ENCODE measurements around the gene DSCAM.

DNA sequence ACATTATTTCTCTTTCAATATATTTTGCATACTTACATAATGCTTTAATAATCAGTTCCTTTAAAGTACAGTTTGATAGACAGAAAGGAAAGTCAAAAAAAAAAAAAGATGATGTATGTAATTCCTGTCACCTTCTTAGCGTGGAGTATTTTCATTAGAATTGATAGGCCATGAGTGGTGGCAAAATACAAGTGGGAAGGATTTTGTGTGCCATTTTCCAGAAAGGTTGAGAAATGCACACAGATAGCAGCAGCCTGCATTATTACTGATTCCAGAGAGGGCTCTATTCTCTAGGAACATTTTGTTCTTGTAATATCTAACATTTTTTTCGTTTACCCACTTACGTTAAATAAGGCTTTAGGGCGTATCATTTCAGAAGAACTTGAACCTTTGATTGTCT, 475.6 kb downstream of the DSCAM start:
- TF ChIP-seq, protein P1, sequence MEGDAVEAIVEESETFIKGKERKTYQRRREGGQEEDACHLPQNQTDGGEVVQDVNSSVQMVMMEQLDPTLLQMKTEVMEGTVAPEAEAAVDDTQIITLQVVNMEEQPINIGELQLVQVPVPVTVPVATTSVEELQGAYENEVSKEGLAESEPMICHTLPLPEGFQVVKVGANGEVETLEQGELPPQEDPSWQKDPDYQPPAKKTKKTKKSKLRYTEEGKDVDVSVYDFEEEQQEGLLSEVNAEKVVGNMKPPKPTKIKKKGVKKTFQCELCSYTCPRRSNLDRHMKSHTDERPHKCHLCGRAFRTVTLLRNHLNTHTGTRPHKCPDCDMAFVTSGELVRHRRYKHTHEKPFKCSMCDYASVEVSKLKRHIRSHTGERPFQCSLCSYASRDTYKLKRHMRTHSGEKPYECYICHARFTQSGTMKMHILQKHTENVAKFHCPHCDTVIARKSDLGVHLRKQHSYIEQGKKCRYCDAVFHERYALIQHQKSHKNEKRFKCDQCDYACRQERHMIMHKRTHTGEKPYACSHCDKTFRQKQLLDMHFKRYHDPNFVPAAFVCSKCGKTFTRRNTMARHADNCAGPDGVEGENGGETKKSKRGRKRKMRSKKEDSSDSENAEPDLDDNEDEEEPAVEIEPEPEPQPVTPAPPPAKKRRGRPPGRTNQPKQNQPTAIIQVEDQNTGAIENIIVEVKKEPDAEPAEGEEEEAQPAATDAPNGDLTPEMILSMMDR (conservative IDR thresholded peaks at IDR 0.05; ENCODE audit: low read depth in 2 of 2): no peak
- TF ChIP-seq POLR2AphosphoS5 (IDR thresholded peaks at IDR 0.05; ENCODE audit: low read depth) (no peak), NANOG (IDR thresholded peaks at IDR 0.05; ENCODE audit: borderline replicate concordance) (no peak), REST (IDR thresholded peaks at IDR 0.05; ENCODE audit: unreplicated experiment) (no peak), EZH2 (IDR thresholded peaks at IDR 0.05; ENCODE audit: low read depth, unreplicated experiment) (no peak), EZH2phosphoT487 (IDR thresholded peaks at IDR 0.05; ENCODE audit: unreplicated experiment) (no peak), JUNB (IDR thresholded peaks at IDR 0.05; ENCODE audit: unreplicated experiment) (no peak), CREB1 (CRISPR knock-in tag; IDR thresholded peaks at IDR 0.05; ENCODE audit: low read depth) (no peak), STAT1 (IDR thresholded peaks at IDR 0.05; ENCODE audit: unreplicated experiment) (no peak), ZNF331 (CRISPR knock-in tag; IDR thresholded peaks at IDR 0.05; ENCODE audit: low read depth) (no peak), ZNF114 (CRISPR knock-in tag; IDR thresholded peaks at IDR 0.05) (no peak), ZNF462 (CRISPR knock-in tag; IDR thresholded peaks at IDR 0.05) (no peak)
- TF ChIP-seq, protein P2, sequence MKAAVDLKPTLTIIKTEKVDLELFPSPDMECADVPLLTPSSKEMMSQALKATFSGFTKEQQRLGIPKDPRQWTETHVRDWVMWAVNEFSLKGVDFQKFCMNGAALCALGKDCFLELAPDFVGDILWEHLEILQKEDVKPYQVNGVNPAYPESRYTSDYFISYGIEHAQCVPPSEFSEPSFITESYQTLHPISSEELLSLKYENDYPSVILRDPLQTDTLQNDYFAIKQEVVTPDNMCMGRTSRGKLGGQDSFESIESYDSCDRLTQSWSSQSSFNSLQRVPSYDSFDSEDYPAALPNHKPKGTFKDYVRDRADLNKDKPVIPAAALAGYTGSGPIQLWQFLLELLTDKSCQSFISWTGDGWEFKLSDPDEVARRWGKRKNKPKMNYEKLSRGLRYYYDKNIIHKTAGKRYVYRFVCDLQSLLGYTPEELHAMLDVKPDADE (IDR thresholded peaks at IDR 0.05): no peak

Data from GM23338 (cell line).